A673 (cell line): ENCODE results near the gene TNS3. TPM values are rescaled to one million over a fixed set of nuclear protein-coding genes. Genes with fewer than 3 reads are reported as not detected.

ENCODE experiments used
- BruUV-seq: library from RNA; stranded (reverse); fragments of 400-500 nt; replicated peaks from 2 replicates; lab custom pipeline; 2021; lab: Mats Ljungman, UMichigan
- CTCF ChIA-PET: fragments of 300-600 bp; sonication (Branson Sonifier 250); formaldehyde crosslinking; loops from one replicate; lab custom pipeline; 2022; ENCODE audit warnings: antibody characterized with exemption; lab: Charles Lee
- POLR2A ChIA-PET: fragments of 300-600 bp; sonication (Branson Sonifier 250); formaldehyde crosslinking; loops from one replicate; lab custom pipeline; 2022; ENCODE audit warnings: antibody characterized with exemption; ENCODE audit not compliant: low non-redundant PET; lab: Charles Lee
- DNase-seq: peaks from one replicate; pipeline ENCODE4 v3.0.0-alpha.2; 2015; ENCODE audit warnings: low spot score
- H3K27ac ChIP-seq: fragments of 200-600 bp; sonication (generic); 2 replicates; pipeline ENCODE4 v1.5.1; 2016; ENCODE audit warnings: mixed run types, low read depth, mild to moderate bottlenecking, mixed read lengths, antibody characterized with exemption, low read length; ENCODE audit not compliant: poor library complexity, severe bottlenecking
- H3K27me3 ChIP-seq: fragments of 200-600 bp; sonication (generic); replicated peaks from 2 replicates; pipeline ENCODE4 v1.6.1; 2017; ENCODE audit warnings: mixed run types, low read depth, mild to moderate bottlenecking, mixed read lengths, antibody characterized with exemption, low read length; ENCODE audit not compliant: insufficient read depth, poor library complexity
- H3K36me3 ChIP-seq: fragments of 200-600 bp; sonication (generic); 2 replicates; pipeline ENCODE4 v1.6.1; 2016; ENCODE audit warnings: mixed run types, mild to moderate bottlenecking, mixed read lengths, antibody characterized with exemption, low read length; ENCODE audit not compliant: insufficient read depth, poor library complexity, severe bottlenecking
- H3K4me1 ChIP-seq: fragments of 200-600 bp; sonication (generic); 2 replicates; pipeline ENCODE4 v1.6.1; 2017; ENCODE audit warnings: mixed run types, mild to moderate bottlenecking, mixed read lengths, antibody characterized with exemption, low read length; ENCODE audit not compliant: insufficient read depth, poor library complexity, severe bottlenecking
- H3K4me3 ChIP-seq: fragments of 200-600 bp; sonication (generic); 2 replicates; pipeline ENCODE4 v1.5.1; 2016; ENCODE audit warnings: low read depth, mixed run types, mild to moderate bottlenecking, mixed read lengths, low read length; ENCODE audit not compliant: poor library complexity, severe bottlenecking
- H3K9me3 ChIP-seq: fragments of 200-600 bp; sonication (generic); 2 replicates; pipeline ENCODE4 v1.6.1; 2016; ENCODE audit warnings: mixed run types, low read depth, mild to moderate bottlenecking, mixed read lengths, antibody characterized with exemption, low read length; ENCODE audit not compliant: poor library complexity, severe bottlenecking
- CTCF ChIP-seq: fragments of 300-800, 200-600 bp; sonication (generic); conservative IDR thresholded peaks from 2 replicates; pipeline ENCODE4 v1.5.1; 2017; ENCODE audit warnings: low read depth, mild to moderate bottlenecking, antibody characterized with exemption, low read length, moderate library complexity, mixed read lengths
- EZH2 ChIP-seq: fragments of 200-600 bp; sonication (generic); IDR thresholded peaks from 2 replicates; pipeline ENCODE4 v1.6.1; 2017; ENCODE audit warnings: borderline replicate concordance, low read depth, mild to moderate bottlenecking, mixed read lengths, antibody characterized with exemption, low read length; ENCODE audit not compliant: poor library complexity, severe bottlenecking
- intact Hi-C: fragments of 100-400 bp; cut with micrococcal nuclease; formaldehyde crosslinking; loops from one replicate; pipeline ENCODE4 v1.10.0; 2022; ENCODE audit not compliant: unreplicated experiment
- total RNA-seq: library from RNA; stranded (reverse); gene quantifications from 2 replicates; pipeline ENCODE4 v1.2.3, GENCODE V29; 2021

Gene TNS3
- total RNA-seq, 1 experiment from 2014 or later = not detected

GRCh38 chr7:47625861-47626715, 44.2 kb upstream of the TNS3 start:
- Histone ChIP-seq H3K36me3 (no peaks in the 10 kb centered on the region), H3K4me1 (no peaks in the 10 kb centered on the region), H3K4me3 (no peak overlapping the region), H3K27me3 (no peaks in the 10 kb centered on the region), H3K9me3 (no peaks in the 10 kb centered on the region), H3K27ac (no peak overlapping the region)
- BruUV-seq = no TSS peak
- DNase-seq = no peak
- TF ChIP-seq CTCF (no peak), EZH2 (no peak)
- intact Hi-C loops = no loop called here
- POLR2A ChIA-PET = no interaction called here
- CTCF ChIA-PET = no interaction called here

- ChIA-PET CTCF (no interaction called here), POLR2A (no interaction called here)
- no peak for DNase-seq
- intact Hi-C loops = no loop called here
- H3K27me3 ChIP-seq = no peaks in the 10 kb centered on the region
- H3K27ac ChIP-seq = no peak overlapping the region
- no peaks in the 10 kb centered on the region for H3K9me3 ChIP-seq
- no peak for TF ChIP-seq CTCF
- no peak for TF ChIP-seq EZH2
- H3K4me1 ChIP-seq = no peaks in the 10 kb centered on the region
- H3K4me3 ChIP-seq = no peak overlapping the region
- BruUV-seq = no TSS peak
- H3K36me3 ChIP-seq = no peaks in the 10 kb centered on the region
Observed at GRCh38 chr7:47624689-47625088, 42.8 kb upstream of the TNS3 start.

GRCh38 chr7:47622946-47623640, 41.2 kb upstream of the TNS3 start:
- no TSS peak for BruUV-seq
- Histone ChIP-seq H3K36me3 (no peaks in the 10 kb centered on the region), H3K4me3 (no peak overlapping the region), H3K9me3 (no peaks in the 10 kb centered on the region), H3K4me1 (no peaks in the 10 kb centered on the region), H3K27ac (no peak overlapping the region), H3K27me3 (no peaks in the 10 kb centered on the region)
- ChIA-PET POLR2A (no interaction called here), CTCF (no interaction called here)
- intact Hi-C loops = no loop called here
- no peak for DNase-seq
- no peak for TF ChIP-seq EZH2
- no peak for TF ChIP-seq CTCF
